ENCODE measurements around the gene EDEM1.
"Not testable (repeated sequence)": the region's sequence is repeated elsewhere in the genome, so short reads cannot be mapped to it uniquely, and the experiment has no call there.

EDEM1 gene

GRCh38 chr3:5179036-5179435, 8.5 kb upstream of the EDEM1 start:
- not testable (repeated sequence) for DNase-seq (ENCODE audit: low spot score)

GRCh38 chr3:5181469-5182141, 5.9 kb upstream of the EDEM1 start:
- no peak for DNase-seq (ENCODE audit: low spot score)

DNA sequence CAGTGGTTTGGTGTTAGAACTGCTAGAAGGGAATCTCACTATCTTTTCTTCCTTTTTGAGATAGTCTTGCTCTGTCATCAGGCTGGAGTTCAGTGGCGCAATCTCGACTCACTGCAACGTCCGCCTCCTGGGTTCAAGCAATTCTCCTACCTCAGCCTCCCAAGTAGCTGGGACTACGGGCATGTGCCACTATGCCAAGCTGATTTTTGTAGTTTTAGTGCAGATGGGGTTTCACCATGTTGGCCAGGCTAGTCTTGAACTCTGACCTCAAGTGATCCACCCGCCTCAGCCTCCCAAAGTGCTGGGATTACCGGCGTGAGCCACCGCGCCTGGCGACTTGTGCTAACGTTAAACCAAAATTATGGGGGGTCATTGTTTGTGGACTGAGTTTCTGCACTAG, 3.8 kb upstream of the EDEM1 start:
- not testable (repeated sequence) for DNase-seq (ENCODE audit: low spot score)

GRCh38 chr3:5184499-5184898, 3.0 kb upstream of the EDEM1 start:
- no peak for DNase-seq (ENCODE audit: low spot score)

GRCh38 chr3:5185093-5185673, 2.3 kb upstream of the EDEM1 start:
- no peak for DNase-seq (ENCODE audit: low spot score)

- DNase-seq (ENCODE audit: low spot score): no peak
These were observed 1.2 kb upstream of the EDEM1 start for GRCh38 chr3:5186089-5186857.

DNA sequence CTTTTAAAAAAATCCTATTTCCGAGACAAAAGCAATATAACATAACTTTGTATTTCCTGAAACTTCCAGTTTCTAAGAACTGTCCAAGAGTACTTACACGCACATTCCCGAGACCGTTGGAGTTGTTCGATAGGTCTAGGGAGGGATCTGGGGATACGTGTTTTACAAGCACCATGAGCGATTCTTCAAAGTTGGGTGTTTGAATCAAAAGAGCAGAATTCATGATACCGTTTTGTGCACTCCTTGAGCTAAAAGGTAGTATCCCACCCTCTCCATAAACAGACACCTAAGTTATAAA, 700 bp upstream of the EDEM1 start:
- DNase-seq (ENCODE audit: low spot score): no peak

DNA sequence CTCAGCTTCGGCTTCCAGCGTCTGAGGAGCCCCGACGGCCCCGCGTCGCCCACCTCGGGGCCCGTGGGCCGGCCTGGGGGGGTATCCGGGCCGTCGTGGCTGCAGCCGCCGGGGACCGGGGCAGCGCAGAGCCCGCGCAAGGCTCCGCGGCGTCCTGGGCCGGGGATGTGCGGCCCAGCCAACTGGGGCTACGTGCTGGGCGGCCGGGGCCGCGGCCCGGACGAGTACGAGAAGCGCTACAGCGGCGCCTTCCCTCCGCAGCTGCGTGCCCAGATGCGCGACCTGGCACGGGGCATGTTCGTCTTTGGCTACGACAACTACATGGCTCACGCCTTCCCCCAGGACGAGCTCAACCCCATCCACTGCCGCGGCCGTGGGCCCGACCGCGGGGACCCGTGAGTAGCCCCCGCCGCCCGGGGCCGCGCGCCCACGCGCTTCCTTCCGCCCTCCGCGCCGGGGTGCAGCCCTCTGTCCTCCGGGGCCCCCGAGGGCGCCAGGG, 462 bp downstream of the EDEM1 start:
- DNase-seq (ENCODE audit: low spot score): peak; percentile 78

- DNase-seq (ENCODE audit: low spot score): peak; percentile 48
These were observed 1.1 kb downstream of the EDEM1 start for GRCh38 chr3:5188419-5189221.

DNA sequence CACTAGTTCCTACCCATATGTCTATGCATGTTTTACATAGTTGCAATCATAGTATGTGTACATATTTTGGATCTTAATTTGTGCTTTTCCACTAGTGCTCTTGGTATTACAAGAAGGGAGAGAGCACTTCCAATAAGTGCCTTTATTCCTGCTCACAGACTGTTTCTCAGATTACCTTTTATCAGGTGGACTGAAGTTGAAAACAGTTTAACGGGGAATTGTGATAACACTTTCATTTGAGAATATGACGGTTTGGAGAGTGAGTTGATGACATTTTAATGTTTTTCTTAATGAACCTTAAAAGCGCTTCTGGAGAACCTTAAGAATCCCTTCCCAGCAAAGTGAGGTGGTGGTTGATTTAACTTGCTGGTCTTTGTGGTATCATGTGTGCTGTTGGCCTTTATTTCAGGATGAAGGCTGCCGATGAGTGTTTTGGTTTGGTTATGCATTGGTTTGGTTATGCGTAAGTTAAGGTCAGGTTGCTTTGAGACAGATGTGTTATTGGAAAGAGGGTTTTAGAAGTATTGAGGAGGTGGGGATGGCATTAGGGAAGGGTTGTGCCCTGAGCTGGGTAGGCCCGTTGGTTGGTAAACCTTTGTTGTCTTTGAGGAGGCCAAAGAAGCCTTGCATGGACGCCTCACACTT, 2.8 kb downstream of the EDEM1 start:
- DNase-seq (ENCODE audit: low spot score): no peak

- no peak for DNase-seq (ENCODE audit: low spot score)
These were observed 4.2 kb downstream of the EDEM1 start for GRCh38 chr3:5191555-5192304.

GRCh38 chr3:5192571-5193365, 5.3 kb downstream of the EDEM1 start:
- no peak for DNase-seq (ENCODE audit: low spot score)

DNA sequence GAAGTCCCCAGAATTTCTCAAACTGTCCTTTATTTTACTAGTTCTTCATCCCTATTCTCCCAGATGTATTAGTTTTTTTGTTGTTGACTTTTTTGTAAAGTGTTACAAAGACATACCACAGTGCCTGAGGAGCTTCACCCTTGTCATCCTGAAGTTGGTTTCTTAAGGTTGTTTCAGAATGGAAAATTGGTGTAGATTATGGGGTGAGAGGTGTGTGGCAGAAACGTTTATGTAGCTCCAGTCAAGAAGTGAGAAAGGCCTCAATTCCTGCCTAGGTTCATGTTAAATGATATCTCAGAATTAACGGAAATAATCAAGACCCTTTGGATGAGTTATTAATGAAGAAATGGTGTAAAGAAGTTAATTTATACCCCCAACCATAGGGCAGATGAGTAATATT, 6.8 kb downstream of the EDEM1 start:
- no peak for DNase-seq (ENCODE audit: low spot score)

- no peak for DNase-seq (ENCODE audit: low spot score)
These were observed 7.4 kb downstream of the EDEM1 start for GRCh38 chr3:5194801-5195509.

GRCh38 chr3:5195605-5196004, 8.1 kb downstream of the EDEM1 start:
- DNase-seq (ENCODE audit: low spot score): no peak

DNA sequence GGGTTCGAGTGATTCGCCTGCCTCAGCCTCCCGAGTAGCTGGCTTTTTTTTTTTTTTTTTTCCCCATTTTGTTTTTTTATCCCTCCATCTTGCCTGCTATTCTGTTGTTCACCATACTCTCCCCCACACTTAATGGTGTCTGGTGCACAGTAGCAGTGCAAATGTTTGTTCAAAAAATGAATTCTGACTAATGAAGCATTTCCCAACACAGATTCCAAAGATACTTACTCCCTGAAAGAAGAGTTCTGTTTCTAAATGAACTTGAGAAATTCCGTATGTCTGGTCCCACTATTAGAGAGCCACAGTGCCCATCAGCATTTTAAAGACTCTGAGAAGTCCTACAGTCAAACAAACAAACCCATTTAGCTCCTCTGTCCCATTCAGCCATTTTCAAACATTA, 9.5 kb downstream of the EDEM1 start:
- DNase-seq (ENCODE audit: low spot score): no peak

DNA sequence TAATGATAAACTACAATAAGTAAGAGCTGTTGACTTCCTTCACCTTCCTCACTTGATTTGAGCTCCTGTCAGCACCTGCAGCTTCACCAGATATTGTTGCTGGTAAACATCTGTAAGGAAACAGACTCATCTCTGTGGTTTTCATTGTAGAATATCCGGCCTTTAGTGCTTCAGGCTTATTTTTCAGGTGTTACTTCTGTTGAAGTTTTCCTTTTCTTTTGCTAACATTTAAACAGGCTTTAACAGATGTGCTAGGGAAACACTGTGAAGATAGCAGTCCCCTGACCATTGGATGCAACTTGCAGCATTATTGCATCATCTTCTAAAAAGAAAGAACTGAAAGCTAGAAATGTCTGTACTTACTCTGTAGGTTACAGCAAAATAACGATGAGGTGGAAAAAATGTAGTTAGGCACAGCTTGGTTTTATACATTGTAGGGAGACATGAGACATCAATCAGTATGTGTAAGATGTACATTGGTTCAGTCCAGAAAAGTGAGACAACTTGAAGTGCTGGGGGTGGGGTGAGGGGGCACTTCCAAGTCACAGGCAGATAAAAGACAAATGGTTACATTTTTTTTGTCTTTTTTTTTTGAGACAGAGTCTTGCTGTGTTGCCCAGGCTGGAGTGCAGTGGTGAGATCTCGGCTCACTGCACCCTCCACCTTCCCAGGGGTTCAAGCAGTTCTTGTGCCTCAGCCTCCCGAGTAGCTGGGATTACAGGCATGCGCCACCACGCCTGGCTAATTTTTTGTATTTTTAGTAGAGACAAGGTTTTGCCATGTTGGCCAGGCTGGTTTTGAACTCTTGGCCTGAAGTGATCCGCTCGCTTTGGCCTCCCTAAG, 10.2 kb downstream of the EDEM1 start:
- no peak for DNase-seq (ENCODE audit: low spot score)

DNA sequence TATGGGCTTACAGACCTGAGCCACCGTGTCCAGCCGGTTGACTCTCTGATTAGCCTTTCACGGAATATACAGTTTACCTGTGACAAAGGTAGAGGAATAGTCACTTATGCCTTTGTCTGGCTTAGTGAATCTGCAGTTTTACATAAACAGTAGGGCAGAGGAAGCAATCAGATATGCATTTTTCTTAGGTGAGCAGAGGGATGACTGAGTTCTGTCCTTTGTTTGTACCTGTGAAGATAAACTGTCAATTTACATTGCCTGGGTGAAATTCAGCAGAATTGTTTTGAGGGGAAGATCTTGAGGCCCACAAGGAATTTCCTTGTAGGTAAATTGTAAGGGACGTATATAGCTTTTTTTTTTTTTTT, 10.8 kb downstream of the EDEM1 start:
- DNase-seq (ENCODE audit: low spot score): no peak

Measured in D341Med (cell line).